Fibroblast of villous mesenchyme (primary cell): ENCODE data around the gene NOTCH1. TPM values are rescaled to one million over a fixed set of nuclear protein-coding genes. Genes with fewer than 3 reads are reported as not detected.

Experiments
- DNase-seq: peaks from one replicate; pipeline ENCODE4 v3.0.0-alpha.2; 2010; ENCODE audit warnings: low read depth
- H3K4me3 ChIP-seq: 2 replicates; pipeline ENCODE4 v1.5.1; 2011; ENCODE audit warnings: low read depth, mild to moderate bottlenecking, low read length
- total RNA-seq: library from RNA; depleted of rRNA; stranded (reverse); fragments of >200 nt; gene quantifications from 2 replicates; pipeline ENCODE4 v1.2.3, GENCODE V29; 2012
- TF ChIP-seq, protein P1 (sequence below): IDR thresholded peaks from 2 replicates; pipeline ENCODE4 v1.5.1; 2012; ENCODE audit warnings: low read depth, mild to moderate bottlenecking, low read length; ENCODE audit not compliant: insufficient read depth

Gene NOTCH1
- total RNA-seq, 1 donor = 36.7 TPM

DNA sequence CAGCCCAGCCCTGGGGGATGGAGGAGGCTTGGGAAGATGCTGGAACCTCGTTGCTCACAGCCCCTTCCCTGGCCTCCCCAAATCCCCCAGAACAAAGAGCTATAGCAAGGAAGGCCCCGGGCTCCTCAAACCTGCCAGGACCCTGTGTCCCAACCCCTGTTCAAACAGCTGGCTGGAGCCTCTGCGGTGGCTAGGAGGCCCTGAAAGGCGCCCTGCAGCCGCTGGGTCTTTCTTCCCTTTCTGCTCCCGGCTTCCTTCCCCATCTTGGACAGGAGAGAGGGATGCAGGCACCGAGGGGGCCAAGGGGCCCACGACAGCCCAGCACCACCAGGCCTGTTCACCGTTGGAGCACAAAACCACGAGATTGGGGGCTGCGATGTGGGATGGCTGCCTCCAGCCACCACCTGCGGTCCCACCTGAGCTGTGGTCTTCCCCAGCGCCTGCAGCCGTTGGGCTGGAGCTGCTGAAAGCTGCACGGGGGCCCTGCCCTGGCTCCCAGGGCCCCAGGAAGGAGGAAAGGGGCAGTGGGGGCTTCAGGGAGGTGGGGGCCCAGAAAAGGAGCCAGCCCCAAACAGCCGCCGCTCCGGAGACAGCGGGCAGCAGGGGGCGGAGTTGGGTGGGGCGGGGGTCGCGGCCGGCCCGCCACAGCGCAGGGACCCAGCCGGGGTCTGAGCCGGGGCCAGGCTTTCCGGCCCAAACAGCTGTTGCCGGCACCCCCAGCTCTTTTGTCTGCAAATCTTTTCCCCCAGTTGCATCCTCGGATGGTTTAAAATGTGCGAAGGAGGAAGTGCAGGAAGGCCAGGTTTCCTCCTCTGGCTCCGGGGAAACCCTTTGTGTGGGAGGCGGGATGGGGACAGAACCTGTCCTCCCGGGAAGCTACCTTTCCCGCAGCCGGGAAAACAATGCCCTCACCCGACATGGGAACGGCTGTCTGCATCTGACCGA, 16.1 kb downstream of the NOTCH1 start:
- H3K4me3 ChIP-seq = no peak overlapping the region
- TF ChIP-seq, protein P1, sequence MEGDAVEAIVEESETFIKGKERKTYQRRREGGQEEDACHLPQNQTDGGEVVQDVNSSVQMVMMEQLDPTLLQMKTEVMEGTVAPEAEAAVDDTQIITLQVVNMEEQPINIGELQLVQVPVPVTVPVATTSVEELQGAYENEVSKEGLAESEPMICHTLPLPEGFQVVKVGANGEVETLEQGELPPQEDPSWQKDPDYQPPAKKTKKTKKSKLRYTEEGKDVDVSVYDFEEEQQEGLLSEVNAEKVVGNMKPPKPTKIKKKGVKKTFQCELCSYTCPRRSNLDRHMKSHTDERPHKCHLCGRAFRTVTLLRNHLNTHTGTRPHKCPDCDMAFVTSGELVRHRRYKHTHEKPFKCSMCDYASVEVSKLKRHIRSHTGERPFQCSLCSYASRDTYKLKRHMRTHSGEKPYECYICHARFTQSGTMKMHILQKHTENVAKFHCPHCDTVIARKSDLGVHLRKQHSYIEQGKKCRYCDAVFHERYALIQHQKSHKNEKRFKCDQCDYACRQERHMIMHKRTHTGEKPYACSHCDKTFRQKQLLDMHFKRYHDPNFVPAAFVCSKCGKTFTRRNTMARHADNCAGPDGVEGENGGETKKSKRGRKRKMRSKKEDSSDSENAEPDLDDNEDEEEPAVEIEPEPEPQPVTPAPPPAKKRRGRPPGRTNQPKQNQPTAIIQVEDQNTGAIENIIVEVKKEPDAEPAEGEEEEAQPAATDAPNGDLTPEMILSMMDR = no peak
- no peak for DNase-seq

DNA sequence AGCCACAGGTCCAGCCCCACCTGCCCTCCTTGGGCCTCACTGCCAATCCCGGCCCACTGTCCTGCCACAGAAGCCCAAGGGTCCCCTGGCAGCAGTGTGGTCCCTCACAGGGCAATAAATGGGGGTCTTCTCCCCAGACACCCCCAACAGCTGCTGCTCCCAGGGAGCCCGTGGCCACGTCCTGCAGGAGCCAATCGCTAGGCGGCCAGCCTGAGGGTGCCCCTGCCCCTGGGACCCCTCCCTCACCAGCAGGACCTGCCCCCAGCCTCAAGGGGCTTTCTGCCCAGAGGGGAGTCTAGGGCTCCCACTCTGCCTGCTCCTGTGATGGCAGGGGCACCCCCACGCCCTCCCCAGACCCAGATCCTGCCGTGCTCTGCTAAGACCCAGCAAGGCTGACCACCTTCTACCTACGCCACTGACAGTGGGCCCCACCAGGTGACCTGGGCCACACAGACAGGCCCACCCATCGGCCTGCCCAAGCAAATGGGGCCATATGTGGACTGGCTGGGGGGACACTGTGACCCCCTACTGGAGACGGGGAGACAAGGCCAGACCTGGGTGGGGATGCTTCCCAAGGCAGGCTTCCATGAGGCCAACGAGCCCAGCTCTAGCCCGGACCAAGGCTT, 17.0 kb downstream of the NOTCH1 start:
- H3K4me3 ChIP-seq = no peak overlapping the region
- DNase-seq = no peak
- TF ChIP-seq, protein P1 = no peak

DNA sequence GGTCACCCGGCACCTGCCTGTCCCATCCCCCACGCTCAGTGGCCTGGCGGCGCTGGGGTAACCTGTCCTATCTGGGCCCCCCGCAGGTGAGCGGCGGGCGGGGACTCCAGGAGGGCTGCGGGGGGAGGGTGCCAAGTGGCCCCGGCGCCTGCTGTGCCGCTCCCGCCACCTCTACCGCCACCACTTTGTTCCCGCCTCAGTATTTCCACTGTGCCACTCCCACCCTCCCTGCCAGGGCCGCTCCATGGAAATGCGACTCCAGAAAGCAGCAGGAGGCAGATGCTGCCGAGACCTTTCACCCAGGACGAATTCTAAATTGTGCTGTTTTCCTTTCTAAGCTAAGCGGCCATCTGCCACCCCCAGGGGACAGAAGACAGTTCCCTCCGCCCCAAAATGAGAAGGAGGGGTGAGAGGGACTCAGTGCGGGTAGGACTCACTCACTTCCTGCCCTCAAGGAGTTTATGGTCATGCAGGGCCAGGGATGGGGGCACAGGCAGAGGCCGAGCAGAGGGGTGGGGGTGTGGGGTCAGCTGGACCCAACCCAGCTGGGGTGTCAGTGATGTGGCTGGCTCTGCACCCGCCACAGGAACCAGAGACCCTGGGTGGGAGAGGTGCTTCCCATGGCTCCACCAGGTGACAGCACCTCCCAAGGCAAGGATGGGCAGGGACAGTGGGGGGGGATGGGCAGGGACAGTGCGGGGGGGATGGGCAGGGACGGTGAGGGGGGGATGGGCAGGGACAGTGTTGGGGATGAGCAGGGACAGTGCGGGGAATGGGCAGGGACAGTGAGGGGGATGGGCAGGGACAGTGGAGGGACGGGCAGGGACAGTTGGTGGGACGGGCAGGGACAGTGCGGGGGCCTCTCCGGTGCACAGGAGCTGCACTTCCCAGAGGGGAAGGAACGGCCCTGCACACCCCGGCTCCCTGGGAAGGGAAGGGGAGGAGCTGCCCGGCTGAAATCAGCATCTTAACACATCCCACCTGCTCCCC, 17.8 kb downstream of the NOTCH1 start:
- peak; percentile 7 for DNase-seq
- TF ChIP-seq, protein P1 = no peak
- H3K4me3 ChIP-seq = no peak overlapping the region

DNA sequence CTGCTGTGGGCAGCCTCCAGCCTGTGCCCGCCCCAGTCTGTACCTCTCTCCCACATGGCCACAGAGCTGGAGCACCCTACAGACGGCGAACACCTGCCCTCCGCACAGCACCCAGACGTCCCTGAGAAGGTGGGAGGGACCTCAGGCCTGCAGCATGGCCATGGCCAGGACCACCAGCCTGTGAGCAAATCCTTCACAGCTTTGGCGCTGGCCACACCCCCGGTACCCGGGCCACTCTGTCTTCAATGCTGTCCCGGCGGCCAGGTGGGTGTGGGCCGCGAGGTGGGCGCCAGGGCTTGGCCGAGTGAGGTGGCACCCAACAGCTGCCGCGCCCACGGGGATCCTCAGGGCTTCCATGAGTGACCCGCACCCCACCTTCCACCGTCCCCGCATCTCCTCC, 18.7 kb downstream of the NOTCH1 start:
- TF ChIP-seq, protein P1 = no peak
- DNase-seq = no peak
- no peak overlapping the region for H3K4me3 ChIP-seq

DNA sequence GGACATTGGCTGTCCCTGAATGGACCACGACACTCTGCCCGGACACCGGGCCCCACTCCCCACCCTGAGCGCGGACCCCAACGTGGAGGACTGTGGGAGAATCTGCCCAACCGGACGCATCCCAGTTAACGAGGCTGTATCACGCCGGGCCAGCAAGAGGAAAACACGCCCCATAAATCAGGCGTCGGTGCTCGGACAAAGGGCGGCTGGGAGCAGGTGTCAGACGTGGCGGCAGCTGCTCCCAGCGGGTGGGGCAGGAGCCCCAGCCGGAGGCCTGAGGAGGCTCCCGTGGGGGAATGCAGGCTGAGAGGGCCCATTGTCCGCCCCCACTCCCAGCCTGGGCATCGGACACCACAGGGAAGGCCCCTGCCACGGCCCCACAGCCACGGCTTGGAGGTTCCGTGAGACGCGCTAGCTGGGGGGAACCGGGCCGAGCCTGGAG, 19.2 kb downstream of the NOTCH1 start:
- no peak overlapping the region for H3K4me3 ChIP-seq
- DNase-seq = no peak
- TF ChIP-seq, protein P1 = no peak

DNA sequence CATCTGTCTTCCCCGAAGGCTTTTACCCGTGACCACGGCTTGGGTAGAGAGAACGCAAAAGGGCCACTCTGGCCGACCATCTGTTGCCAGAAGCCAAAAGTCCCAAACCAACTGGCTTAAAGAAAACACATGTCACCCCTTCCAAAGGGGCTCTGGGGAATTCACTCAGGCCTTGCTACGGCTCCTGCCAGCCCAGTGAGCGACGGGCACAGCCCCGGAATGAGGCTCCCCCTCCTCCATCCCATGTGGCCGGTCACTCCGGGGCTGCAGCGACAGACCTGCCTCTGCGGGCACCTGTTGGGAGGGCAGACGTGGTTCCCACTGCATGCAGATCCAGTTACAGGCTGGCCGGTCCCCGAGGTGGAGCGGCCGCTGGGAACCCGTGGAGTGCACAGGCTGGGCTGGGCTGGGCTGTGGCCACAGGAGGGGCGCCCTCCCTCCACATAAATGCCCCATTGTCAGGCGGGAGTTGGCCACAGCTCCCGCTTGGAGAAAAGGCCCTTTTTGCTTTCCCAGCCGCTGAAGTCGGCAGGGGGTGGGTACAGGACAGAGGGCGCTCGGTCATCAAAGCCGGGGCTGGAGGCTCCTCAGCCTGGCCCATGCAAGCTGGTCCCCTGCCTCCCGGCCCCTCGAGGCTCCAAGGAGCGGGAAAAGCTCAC, 19.9 kb downstream of the NOTCH1 start:
- TF ChIP-seq, protein P1 = no peak
- no peak overlapping the region for H3K4me3 ChIP-seq
- no peak for DNase-seq
